H9 (cell line): ENCODE measurements around the gene CHI3L2. TPM values are rescaled to one million over a fixed set of nuclear protein-coding genes. Genes with fewer than 3 reads are reported as not detected.

Experiments used
- DNase-seq: peaks from one replicate; pipeline ENCODE4 v3.0.0-alpha.2; 2017
- H2AFZ ChIP-seq: one replicate; pipeline ENCODE4 v1.6.1; 2013; ENCODE audit warnings: mild to moderate bottlenecking, low read length, control low read depth, moderate library complexity
- H2AK5ac ChIP-seq: 2 replicates; pipeline ENCODE4 v1.6.1; 2013; ENCODE audit warnings: low read length, control low read depth, mixed read lengths; ENCODE audit not compliant: insufficient read length
- H2BK120ac ChIP-seq: one replicate; pipeline ENCODE4 v1.6.1; 2013; ENCODE audit warnings: low read depth, mild to moderate bottlenecking, low read length, control low read depth, inconsistent platforms; ENCODE audit not compliant: poor library complexity, severe bottlenecking
- H2BK12ac ChIP-seq: 2 replicates; pipeline ENCODE4 v1.6.1; 2013; ENCODE audit warnings: low read length, control low read depth, mixed read lengths, low read depth; ENCODE audit not compliant: insufficient read length
- H2BK15ac ChIP-seq: 2 replicates; pipeline ENCODE4 v1.6.1; 2013; ENCODE audit warnings: low read depth, low read length, control low read depth
- H2BK20ac ChIP-seq: one replicate; pipeline ENCODE4 v1.6.1; 2013; ENCODE audit warnings: low read depth, mild to moderate bottlenecking, low read length, control low read depth, inconsistent platforms; ENCODE audit not compliant: poor library complexity, severe bottlenecking
- H2BK5ac ChIP-seq: 2 replicates; pipeline ENCODE4 v1.6.1; 2013; ENCODE audit warnings: low read length, control low read depth, mixed read lengths; ENCODE audit not compliant: insufficient read length
- H3K14ac ChIP-seq: 2 replicates; pipeline ENCODE4 v1.6.1; 2013; ENCODE audit warnings: low read length, control low read depth; ENCODE audit not compliant: insufficient read depth
- H3K18ac ChIP-seq: 2 replicates; pipeline ENCODE4 v1.6.1; 2013; ENCODE audit warnings: low read depth, mild to moderate bottlenecking, mixed read lengths, low read length, control low read depth; ENCODE audit not compliant: insufficient read length
- H3K23ac ChIP-seq: 2 replicates; pipeline ENCODE4 v1.6.1; 2013; ENCODE audit warnings: low read length, control low read depth, mixed read lengths, low read depth; ENCODE audit not compliant: insufficient read length
- H3K23me2 ChIP-seq: 2 replicates; pipeline ENCODE4 v1.6.1; 2013; ENCODE audit warnings: low read depth, mild to moderate bottlenecking, mixed read lengths, low read length, control low read depth; ENCODE audit not compliant: insufficient read length, poor library complexity, severe bottlenecking
- H3K27ac ChIP-seq: 2 replicates; pipeline ENCODE4 v1.5.1; 2013; ENCODE audit warnings: low read length, control low read depth, mixed read lengths, low read depth; ENCODE audit not compliant: insufficient read length
- H3K27me3 ChIP-seq: 2 replicates; pipeline ENCODE4 v1.6.1; 2013; ENCODE audit warnings: low read length, control low read depth, inconsistent platforms; ENCODE audit not compliant: insufficient read depth
- H3K4ac ChIP-seq: 2 replicates; pipeline ENCODE4 v1.6.1; 2013; ENCODE audit warnings: low read depth, mild to moderate bottlenecking, control low read depth, inconsistent platforms, low read length, moderate library complexity
- H3K4me1 ChIP-seq: 2 replicates; pipeline ENCODE4 v1.6.1; 2013; ENCODE audit warnings: low read length, control low read depth, inconsistent platforms; ENCODE audit not compliant: insufficient read depth
- H3K4me2 ChIP-seq: 2 replicates; pipeline ENCODE4 v1.6.1; 2013; ENCODE audit warnings: low read length, control low read depth, mixed read lengths; ENCODE audit not compliant: insufficient read length, insufficient read depth
- H3K56ac ChIP-seq: 2 replicates; pipeline ENCODE4 v1.6.1; 2013; ENCODE audit warnings: low read depth, mild to moderate bottlenecking, mixed read lengths, low read length, control low read depth; ENCODE audit not compliant: insufficient read length
- H3K79me1 ChIP-seq: 2 replicates; pipeline ENCODE4 v1.6.1; 2013; ENCODE audit warnings: low read depth, mild to moderate bottlenecking, moderate library complexity, low read length, control low read depth, inconsistent platforms; ENCODE audit not compliant: insufficient read depth, poor library complexity, severe bottlenecking
- H3K79me2 ChIP-seq: 2 replicates; pipeline ENCODE4 v1.6.1; 2013; ENCODE audit warnings: low read length, control low read depth, inconsistent platforms; ENCODE audit not compliant: insufficient read depth
- H3K9ac ChIP-seq: 2 replicates; pipeline ENCODE4 v1.6.1; 2013; ENCODE audit warnings: low read length, control low read depth, mixed read lengths; ENCODE audit not compliant: insufficient read length; ENCODE audit errors: extremely low read depth
- H3K9me3 ChIP-seq: one replicate; pipeline ENCODE4 v1.6.1; 2013; ENCODE audit warnings: low read depth, low read length, inconsistent platforms; ENCODE audit not compliant: control insufficient read depth
- H3T11ph ChIP-seq: one replicate; pipeline ENCODE4 v1.6.1; 2013; ENCODE audit warnings: mild to moderate bottlenecking, low read length, control low read depth, inconsistent platforms
- H4K20me1 ChIP-seq: one replicate; pipeline ENCODE4 v1.6.1; 2013; ENCODE audit not compliant: control insufficient read depth, insufficient read length, insufficient read depth
- H4K5ac ChIP-seq: 2 replicates; pipeline ENCODE4 v1.6.1; 2013; ENCODE audit warnings: low read depth, mild to moderate bottlenecking, mixed read lengths, low read length, control low read depth; ENCODE audit not compliant: insufficient read length
- H4K8ac ChIP-seq: replicated peaks from 2 replicates; pipeline ENCODE4 v1.6.1; 2013; ENCODE audit warnings: low read length, control low read depth, mixed read lengths, low read depth; ENCODE audit not compliant: insufficient read length
- H4K91ac ChIP-seq: 2 replicates; pipeline ENCODE4 v1.6.1; 2013; ENCODE audit warnings: low read depth, mild to moderate bottlenecking, moderate library complexity, mixed read lengths, low read length, control low read depth; ENCODE audit not compliant: insufficient read length
- H3K27ac Mint-ChIP-seq, 3 experiments: 2 replicates in 2 of 3; 3 replicates in 1 of 3; pipeline ENCODE4 v1.8.0; 2020 to 2021; ENCODE audit warnings: mixed read lengths in 3 of 3, mild to moderate bottlenecking in 1 of 3, moderate library complexity in 1 of 3
- H3K27me3 Mint-ChIP-seq: 2 replicates; pipeline ENCODE4 v1.8.0; 2021; ENCODE audit warnings: low read depth, mild to moderate bottlenecking, moderate library complexity, mixed read lengths
- H3K36me3 Mint-ChIP-seq, 3 experiments: 2 replicates in 2 of 3; 3 replicates in 1 of 3; pipeline ENCODE4 v1.8.0; 2020 to 2021; ENCODE audit warnings: low read depth in 3 of 3, mixed read lengths in 3 of 3; ENCODE audit not compliant: insufficient read depth in 1 of 3
- H3K4me1 Mint-ChIP-seq, 2 experiments: 2 replicates each; pipeline ENCODE4 v1.8.0; 2020; ENCODE audit warnings: mixed read lengths in 2 of 2
- H3K4me3 Mint-ChIP-seq, 2 experiments: 2 replicates in 1 of 2; 3 replicates in 1 of 2; pipeline ENCODE4 v1.8.0; 2020 to 2021; ENCODE audit warnings: mild to moderate bottlenecking in 2 of 2, mixed read lengths in 2 of 2, moderate library complexity in 1 of 2
- H3K9me3 Mint-ChIP-seq, 2 experiments: 2 replicates in 1 of 2; 3 replicates in 1 of 2; pipeline ENCODE4 v1.8.0; 2020; ENCODE audit warnings: mild to moderate bottlenecking in 2 of 2, mixed read lengths in 2 of 2, moderate library complexity in 1 of 2
- WGBS: extraction: QIAGEN DNeasy Blood & Tissue Kit; methylation state at CpG from one replicate; pipeline ENCODE4 v1.1.7; 2013; ENCODE audit warnings: missing lambda C conversion rate, low lambda C conversion rate, mixed read lengths; ENCODE audit not compliant: insufficient read length; ENCODE audit errors: extremely low coverage; 5-methylcytosine and 5-hydroxymethylcytosine counted together
- total RNA-seq: library from RNA; stranded (reverse); gene quantifications from 2 replicates; pipeline ENCODE4 v1.2.1, GENCODE V29; 2021
- TF ChIP-seq, protein P1 (sequence below): fragments of 200-600 bp; sonication (generic); conservative IDR thresholded peaks from 3 replicates; pipeline ENCODE4 v1.8.0; 2021; ENCODE audit warnings: antibody characterized with exemption, mild to moderate bottlenecking

CHI3L2 gene
- total RNA-seq, 1 experiment from 2014 or later, result not detected

DNA sequence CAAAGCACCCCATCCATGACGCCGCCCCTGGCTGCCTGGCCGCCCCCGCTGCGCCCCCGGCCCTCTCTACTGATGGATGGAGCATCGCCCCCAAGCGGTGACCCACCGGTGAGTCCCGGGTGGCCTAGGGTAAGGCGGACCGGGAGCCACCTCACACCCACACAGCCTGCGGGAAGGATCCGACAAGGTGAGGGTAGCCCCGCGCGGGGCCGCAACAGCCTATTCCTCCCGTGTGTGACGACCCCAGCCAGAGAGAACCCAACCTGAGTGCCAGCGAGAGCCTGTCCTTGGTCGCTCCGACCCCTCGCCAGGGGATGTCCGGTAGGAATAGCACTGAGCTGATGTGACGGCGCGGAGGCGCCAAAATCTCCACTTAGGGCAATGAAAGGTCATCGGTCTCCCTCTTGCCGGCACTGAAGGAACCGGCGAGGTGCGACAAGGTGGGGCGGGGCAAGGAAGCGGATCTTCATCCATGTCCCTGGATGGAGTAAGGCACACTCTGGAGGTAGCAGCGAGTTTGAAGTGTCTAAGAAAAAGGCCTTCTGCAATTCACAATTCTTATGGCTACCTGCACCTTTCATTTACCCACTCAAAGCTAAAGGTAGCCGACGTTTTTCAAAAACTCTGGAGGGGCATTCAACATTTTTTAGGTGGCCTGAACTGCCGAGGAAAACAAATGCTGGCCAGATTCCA is 43.4 kb downstream of the CHI3L2 start:
- Histone ChIP-seq H3K18ac (no peak overlapping the region), H3K23ac (no peak overlapping the region), H3K9me3 (no peaks in the 10 kb centered on the region), H2BK15ac (no peak overlapping the region), H2AK5ac (no peak overlapping the region), H3K4ac (no peak overlapping the region), H2BK120ac (no peak overlapping the region), H4K8ac (no peak overlapping the region), H3K79me2 (no peaks in the 10 kb centered on the region), H3K27me3 (no peaks in the 10 kb centered on the region), H2BK20ac (no peak overlapping the region), H3K9ac (no peak overlapping the region), H2BK5ac (no peak overlapping the region), H4K91ac (no peak overlapping the region), H3K79me1 (no peaks in the 10 kb centered on the region), H3K14ac (no peak overlapping the region), H3K4me2 (no peak overlapping the region), H2BK12ac (no peak overlapping the region), H3K4me1 (no peaks in the 10 kb centered on the region; the same call in 1 of the 2 replicates), H3K56ac (no peak overlapping the region), H3K27ac (no peak overlapping the region), H4K20me1 (no peaks in the 10 kb centered on the region), H3T11ph (no peak overlapping the region), H4K5ac (no peak overlapping the region), H3K23me2 (no peaks in the 10 kb centered on the region), H2AFZ (no peak overlapping the region)
- peak; percentile 36 for DNase-seq
- TF ChIP-seq, protein P1, sequence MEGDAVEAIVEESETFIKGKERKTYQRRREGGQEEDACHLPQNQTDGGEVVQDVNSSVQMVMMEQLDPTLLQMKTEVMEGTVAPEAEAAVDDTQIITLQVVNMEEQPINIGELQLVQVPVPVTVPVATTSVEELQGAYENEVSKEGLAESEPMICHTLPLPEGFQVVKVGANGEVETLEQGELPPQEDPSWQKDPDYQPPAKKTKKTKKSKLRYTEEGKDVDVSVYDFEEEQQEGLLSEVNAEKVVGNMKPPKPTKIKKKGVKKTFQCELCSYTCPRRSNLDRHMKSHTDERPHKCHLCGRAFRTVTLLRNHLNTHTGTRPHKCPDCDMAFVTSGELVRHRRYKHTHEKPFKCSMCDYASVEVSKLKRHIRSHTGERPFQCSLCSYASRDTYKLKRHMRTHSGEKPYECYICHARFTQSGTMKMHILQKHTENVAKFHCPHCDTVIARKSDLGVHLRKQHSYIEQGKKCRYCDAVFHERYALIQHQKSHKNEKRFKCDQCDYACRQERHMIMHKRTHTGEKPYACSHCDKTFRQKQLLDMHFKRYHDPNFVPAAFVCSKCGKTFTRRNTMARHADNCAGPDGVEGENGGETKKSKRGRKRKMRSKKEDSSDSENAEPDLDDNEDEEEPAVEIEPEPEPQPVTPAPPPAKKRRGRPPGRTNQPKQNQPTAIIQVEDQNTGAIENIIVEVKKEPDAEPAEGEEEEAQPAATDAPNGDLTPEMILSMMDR, result no peak
- H3K27ac Mint-ChIP-seq, result peak overlapping the region in 1 of 3 experiments; percentile 96; a peak in 1 of 7 replicates
- no CpG with 5 or more reads among the region's 40 CpGs for WGBS
- no peaks in the 10 kb centered on the region; a peak in 1 of 5 replicates for H3K9me3 Mint-ChIP-seq
- no peak overlapping the region; a peak in 1 of 5 replicates for H3K4me3 Mint-ChIP-seq
- no peaks in the 10 kb centered on the region; the same call in none of the 2 replicates for H3K27me3 Mint-ChIP-seq
- H3K4me1 Mint-ChIP-seq, result peaks cover 25 to 27% of the 10 kb centered on the region in 2 experiments
- no peaks in the 10 kb centered on the region; a peak in 1 of 7 replicates for H3K36me3 Mint-ChIP-seq
